Hippocampal formation (tissue), 2 donors: Measurements from ENCODE around the gene BNC2.
A peak's percentile ranks its signal among the peaks of the same experiment; 100 is the strongest.

Source experiments
- DNase-seq, 2 donors: peaks; one replicate each; lab custom pipeline; 2025; lab: John Stamatoyannopoulos, UW

BNC2 gene

DNA sequence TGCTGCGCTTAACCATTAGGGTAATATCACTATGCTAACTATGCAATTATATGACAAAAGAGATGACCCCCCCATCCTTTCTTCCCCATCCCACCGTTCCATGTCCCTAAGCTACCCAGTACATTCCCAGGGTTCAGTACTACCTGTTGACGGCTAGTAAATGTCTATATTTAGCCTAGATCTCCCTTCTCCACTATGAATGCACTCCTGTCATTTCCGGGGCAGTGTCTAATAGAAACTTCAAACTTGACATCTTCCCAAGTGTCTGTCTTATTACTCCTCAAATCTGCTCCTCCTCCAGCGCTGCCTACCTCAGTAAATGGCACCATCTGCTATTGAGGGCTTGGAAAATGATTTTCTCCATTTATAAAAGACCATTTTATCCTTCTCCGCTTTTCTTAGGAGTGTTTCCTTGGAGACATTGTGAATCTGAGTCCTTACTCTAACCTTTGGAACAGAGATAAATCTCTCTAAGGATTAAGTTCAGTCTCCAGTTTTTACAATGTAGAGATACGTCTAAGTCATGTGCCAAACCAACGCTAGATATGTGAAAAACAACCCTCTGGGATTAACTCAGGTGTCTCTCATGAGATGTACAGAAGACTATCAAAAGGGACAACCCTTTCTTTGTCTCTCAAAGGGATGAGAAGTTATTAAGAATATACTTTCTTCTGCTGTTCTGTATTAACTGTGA lies 114.9 kb downstream of the BNC2 start:
- no peak for DNase-seq

- no peak for DNase-seq
Observed at GRCh38 chr9:16754662-16755061, 115.8 kb downstream of the BNC2 start.

- no peak for DNase-seq
Observed at GRCh38 chr9:16753256-16753655, 117.2 kb downstream of the BNC2 start.

DNA sequence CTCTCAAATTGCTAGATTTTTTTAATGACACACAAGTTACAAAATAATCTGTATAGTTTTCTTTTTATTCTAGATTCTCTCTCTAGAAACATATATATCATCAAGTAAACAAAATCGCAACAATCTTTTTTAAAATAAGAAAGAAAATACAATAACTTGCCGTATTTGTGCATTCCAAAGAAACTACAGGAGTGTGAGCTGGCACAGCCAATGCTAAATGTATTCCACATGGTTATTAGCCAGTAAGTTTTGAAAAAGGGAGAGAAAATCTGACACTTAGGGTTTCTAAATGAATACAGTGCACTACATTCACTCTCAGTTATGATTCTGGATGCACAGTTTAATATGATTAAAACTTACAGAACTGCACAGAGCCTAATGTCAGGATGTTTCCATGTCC lies 117.9 kb downstream of the BNC2 start:
- DNase-seq = no peak

DNA sequence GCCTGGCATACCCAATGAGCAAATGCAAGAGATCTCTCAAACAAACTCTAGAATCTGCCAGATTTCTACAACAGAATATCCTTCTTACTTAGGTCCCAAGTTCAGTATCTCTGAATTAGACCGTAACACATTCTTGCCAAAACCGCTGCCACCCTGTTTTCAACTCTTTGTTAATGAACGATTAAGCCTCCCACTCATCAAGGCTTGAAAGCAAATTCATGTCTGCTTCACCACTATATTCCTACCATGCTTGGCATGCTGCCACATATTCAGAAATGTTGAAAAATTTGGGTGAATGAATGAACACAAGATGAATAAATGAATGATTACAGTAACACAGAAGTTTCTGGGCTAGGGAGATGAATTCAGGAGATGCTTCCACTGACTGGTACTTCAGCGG lies 119.9 kb downstream of the BNC2 start:
- DNase-seq = no peak

GRCh38 chr9:16745359-16745758 lies 125.1 kb downstream of the BNC2 start:
- no peak for DNase-seq

DNA sequence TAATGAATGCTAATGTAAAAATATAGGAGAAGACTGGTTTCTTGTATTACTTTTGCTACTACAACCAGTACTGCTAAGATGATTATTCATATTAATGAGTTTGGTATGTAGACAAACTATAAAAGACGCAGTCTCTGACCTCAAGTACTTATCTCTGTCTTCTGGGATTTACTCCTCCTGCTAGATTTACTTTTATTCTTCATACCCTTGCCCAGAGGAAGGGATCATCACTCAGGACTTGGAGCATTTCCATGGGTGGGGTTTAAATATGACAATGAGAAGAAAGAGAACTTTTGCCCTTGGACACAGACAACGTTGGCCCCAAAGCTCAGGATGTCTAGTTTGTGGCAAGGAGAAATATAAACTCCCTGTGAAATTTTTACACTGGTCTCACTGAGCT lies 126.1 kb downstream of the BNC2 start:
- DNase-seq = no peak

- no peak for DNase-seq
Observed at GRCh38 chr9:16743375-16743774, 127.1 kb downstream of the BNC2 start.

DNA sequence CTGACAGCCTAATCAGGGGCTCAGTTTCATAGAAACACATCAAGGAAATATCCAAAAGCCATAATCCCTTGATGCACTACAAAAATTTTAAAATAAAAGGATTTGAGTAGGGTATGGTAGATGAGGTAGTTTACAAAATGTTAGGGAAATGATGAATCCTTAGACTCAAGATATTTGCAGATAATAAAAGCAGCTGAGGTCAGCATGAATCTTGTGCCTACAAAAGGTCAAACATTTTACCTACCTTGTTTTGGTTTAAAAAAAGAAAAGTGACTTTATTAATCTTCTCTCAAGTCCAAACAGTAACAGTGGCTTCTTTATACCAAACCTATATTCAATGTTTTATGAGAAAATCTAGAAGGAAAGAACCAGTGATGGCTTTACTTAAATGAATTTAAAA lies 135.5 kb downstream of the BNC2 start:
- DNase-seq = no peak

DNA sequence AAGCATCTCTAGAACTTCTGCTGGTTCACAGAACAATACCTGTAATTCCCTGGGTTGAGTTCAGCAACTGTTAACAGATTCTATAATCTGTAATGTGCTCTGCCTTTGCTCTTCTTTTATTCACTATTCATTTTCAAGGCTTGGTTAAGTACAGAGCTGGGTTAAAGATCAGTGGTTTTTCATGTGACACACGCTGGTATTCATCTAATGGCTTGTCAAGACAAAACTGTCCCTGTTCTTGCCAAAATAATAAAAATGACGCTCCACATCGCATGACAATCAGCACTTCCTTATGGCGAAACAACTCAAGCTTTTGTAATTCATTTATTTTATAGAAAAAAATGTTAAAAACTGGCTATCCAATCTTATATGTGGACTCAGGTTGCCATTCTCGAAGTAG lies 137.9 kb downstream of the BNC2 start:
- no peak for DNase-seq

- no peak for DNase-seq
Observed at GRCh38 chr9:16730162-16730561, 140.3 kb downstream of the BNC2 start.

- no peak for DNase-seq
Observed at GRCh38 chr9:16729651-16730050, 140.8 kb downstream of the BNC2 start.

DNA sequence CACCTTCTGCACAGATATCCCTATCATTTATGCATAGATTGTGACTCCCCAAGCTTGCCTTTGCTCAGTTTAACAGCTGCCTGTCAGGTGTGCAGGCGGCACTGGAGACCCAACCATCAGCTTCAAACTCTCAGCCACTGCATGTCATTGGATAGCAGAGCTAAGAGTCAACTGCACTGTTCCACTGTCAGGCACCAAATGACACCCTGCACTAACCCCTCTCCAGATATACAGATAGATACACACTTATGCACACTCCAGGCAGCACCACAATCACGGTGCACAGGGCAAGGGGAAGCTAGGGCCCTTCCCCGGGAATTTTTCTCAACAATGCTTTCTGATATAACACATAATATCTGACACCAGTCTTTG lies 142.3 kb downstream of the BNC2 start:
- DNase-seq = no peak

DNA sequence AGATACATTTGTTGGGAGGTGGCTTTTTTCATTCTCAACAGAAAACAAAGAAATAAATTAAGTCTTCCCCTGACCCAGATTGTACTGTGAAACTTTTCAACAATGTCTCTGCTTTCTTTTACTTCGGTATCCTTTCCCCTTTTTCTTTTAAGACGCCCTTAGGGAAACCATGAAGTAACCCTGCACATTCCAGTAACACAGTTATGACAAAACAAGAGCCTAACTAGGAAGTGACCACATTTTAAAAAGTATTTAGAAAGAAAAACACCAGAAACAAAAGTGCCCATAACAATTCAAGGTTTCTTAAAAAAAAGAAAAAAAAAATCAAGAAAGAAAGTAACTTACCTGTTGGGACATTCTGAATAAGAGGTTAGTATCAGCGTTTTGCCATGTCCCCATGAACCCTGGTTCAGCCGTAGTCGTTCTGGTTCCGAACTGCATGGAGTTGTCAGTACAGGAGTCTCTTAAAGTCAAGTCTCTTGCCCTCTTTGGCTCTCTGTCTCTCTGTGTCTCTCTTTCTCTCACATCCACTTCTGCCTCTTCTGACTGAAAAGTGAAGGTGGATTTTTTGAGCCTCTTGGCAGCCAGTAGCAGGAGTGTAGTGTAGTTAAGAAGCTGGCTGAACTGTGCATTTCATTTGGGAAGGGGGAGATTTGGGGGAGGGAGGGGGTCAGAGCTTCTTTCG lies 142.9 kb downstream of the BNC2 start:
- no peak for DNase-seq

- DNase-seq = peak; percentile 12 to 23
Observed at GRCh38 chr9:16726718-16727451, 143.6 kb downstream of the BNC2 start.

DNA sequence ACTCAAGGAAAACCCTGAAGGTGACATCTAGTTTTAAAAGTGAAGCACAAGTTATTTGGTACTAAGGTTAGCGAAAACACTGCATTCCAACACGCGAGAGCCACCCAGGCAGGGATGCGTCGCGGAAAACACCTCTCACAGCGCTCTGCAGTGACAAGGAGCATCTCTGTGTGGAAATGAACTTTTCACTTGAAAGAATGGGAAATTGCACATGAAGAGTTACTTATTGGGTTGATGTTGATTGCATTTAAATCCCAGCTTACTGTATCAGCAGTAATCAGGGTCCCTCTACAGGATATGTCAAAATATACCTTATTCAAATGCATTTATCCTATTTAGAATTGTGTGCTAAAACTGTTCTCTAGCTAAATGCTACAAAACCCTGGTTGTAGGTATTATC lies 144.4 kb downstream of the BNC2 start:
- DNase-seq = no peak

DNA sequence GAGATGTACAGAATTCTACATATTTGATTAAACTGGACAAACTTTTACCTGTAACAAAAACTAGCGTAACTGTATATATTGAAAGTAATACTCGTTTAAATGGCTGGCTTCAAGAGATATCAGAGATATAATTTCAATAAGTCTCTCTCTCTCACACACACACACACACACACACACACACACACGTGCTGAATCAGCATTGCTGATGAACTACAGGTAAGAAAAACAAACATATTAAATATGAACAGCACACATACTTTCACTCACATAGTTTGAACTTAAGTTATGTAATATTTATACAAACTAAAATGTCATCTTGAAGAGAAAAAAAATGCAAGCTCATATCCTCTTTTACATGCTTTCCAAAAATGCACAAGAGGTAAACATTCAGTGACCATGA lies 145.4 kb downstream of the BNC2 start:
- DNase-seq = no peak

GRCh38 chr9:16721972-16722371 lies 148.5 kb downstream of the BNC2 start:
- DNase-seq = no peak

DNA sequence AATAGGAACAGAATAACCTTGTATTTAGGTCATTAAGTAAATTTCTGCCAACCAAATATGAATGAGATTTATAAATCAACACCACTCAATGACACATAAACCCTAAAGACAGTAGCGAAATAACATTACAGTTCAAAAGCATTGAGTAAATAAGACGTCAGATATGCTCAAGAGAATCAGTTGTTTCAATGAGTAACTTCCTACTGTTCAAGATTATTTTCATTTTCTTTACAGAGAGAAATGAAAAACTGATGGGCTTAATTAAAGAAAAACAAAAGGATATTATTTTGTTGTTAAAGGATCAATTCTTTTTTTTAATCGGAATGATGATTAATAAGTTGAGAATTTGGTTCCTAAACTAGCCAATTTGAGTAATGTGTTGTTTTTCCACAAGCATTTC lies 150.1 kb downstream of the BNC2 start:
- no peak for DNase-seq

- DNase-seq = no peak
Observed at GRCh38 chr9:16719921-16720320, 150.5 kb downstream of the BNC2 start.

GRCh38 chr9:16718952-16719351 lies 151.5 kb downstream of the BNC2 start:
- DNase-seq = no peak

- DNase-seq = no peak
Observed at GRCh38 chr9:16718296-16718695, 152.2 kb downstream of the BNC2 start.

DNA sequence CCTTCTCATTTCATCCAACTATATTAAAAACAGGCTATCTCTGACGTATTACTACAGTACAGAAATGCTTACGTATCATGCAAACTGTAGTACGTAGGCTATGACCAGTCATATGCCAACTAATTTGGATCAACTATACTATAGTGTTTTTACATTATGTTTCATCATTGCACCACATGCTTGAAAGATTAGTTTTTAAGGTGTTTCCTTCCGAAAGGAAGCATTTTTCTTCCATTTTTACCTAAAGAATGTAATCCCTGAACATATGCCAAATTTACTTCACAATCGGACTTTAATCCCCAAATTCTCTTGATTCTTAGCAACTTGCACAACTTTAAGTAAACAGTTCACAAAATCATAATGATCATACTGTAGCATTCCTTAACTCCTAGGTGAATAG lies 153.9 kb downstream of the BNC2 start:
- DNase-seq = no peak
